ENCODE results near the gene MTMR3. TPM values are rescaled to one million over a fixed set of nuclear protein-coding genes. Genes with fewer than 3 reads are reported as not detected.

The MTMR3 gene
- total RNA-seq, 1 experiment from 2014 or later: 26.8 TPM

DNA sequence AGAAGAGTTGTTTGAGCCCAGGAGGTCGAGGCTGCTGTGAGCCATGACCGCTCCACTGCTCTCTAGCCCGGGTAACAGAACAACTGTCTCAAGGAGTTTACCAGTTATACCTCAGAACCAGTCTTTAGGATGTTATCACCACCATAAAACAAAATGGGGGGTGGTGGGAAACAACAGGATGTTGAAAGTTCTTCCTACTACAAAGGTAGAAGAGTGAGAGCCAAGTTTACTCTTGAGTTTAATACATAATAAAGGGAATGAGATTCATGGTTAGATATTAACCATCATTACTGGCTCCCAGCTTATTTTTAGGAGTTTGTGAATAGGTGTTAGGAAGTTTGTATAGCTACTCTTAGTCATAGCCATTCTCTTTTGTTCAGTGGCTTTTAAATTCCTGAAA lies 118.5 kb downstream of the MTMR3 start:
- BruUV-seq (replicated peaks): no TSS peak
- Histone ChIP-seq H3K27ac (ENCODE audit: low read length) (no peak overlapping the region), H3K4me1 (ENCODE audit: control insufficient read depth, insufficient read depth, low read length) (no peaks in the 10 kb centered on the region), H3K36me3 (ENCODE audit: control insufficient read depth, insufficient read depth, low read length) (no peaks in the 10 kb centered on the region), H3K9me3 (ENCODE audit: control insufficient read depth, insufficient read depth, low read depth, low read length) (no peaks in the 10 kb centered on the region), H3K4me3 (ENCODE audit: low read depth in 2 of 2, low read length in 2 of 2) (no peak overlapping the region), H3K27me3 (ENCODE audit: control insufficient read depth, insufficient read depth, low read length) (no peaks in the 10 kb centered on the region)
- DNase-seq (ENCODE audit: low read depth, low spot score): no peak
- intact Hi-C loops (cut with micrococcal nuclease; ENCODE audit: unreplicated experiment) (loop anchor here (10.0 kb wide), 1 partner anchor 207 kb away; no protein-coding TSS in a partner anchor), in situ Hi-C loops (cut with HindIII; ENCODE audit: low pct_unique_long_range_greater_than_20kb, low sequenced_read_pairs) (no loop called here)
- ChIA-PET CTCF (interaction anchor here (0.5 kb wide), 1 partner anchor 212 kb away, joined by 3 read pairs; no protein-coding TSS in a partner anchor), POLR2A (interaction anchor here (0.6 kb wide), 1 partner anchor 429 kb away, joined by 11 read pairs; no protein-coding TSS in a partner anchor)
- TF ChIP-seq, protein P1, sequence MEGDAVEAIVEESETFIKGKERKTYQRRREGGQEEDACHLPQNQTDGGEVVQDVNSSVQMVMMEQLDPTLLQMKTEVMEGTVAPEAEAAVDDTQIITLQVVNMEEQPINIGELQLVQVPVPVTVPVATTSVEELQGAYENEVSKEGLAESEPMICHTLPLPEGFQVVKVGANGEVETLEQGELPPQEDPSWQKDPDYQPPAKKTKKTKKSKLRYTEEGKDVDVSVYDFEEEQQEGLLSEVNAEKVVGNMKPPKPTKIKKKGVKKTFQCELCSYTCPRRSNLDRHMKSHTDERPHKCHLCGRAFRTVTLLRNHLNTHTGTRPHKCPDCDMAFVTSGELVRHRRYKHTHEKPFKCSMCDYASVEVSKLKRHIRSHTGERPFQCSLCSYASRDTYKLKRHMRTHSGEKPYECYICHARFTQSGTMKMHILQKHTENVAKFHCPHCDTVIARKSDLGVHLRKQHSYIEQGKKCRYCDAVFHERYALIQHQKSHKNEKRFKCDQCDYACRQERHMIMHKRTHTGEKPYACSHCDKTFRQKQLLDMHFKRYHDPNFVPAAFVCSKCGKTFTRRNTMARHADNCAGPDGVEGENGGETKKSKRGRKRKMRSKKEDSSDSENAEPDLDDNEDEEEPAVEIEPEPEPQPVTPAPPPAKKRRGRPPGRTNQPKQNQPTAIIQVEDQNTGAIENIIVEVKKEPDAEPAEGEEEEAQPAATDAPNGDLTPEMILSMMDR (IDR thresholded peaks at IDR 0.05): no peak
- no peak for TF ChIP-seq POLR2AphosphoS5 (IDR thresholded peaks at IDR 0.05; ENCODE audit: low read depth, low read length)
- TF ChIP-seq, protein P2, sequence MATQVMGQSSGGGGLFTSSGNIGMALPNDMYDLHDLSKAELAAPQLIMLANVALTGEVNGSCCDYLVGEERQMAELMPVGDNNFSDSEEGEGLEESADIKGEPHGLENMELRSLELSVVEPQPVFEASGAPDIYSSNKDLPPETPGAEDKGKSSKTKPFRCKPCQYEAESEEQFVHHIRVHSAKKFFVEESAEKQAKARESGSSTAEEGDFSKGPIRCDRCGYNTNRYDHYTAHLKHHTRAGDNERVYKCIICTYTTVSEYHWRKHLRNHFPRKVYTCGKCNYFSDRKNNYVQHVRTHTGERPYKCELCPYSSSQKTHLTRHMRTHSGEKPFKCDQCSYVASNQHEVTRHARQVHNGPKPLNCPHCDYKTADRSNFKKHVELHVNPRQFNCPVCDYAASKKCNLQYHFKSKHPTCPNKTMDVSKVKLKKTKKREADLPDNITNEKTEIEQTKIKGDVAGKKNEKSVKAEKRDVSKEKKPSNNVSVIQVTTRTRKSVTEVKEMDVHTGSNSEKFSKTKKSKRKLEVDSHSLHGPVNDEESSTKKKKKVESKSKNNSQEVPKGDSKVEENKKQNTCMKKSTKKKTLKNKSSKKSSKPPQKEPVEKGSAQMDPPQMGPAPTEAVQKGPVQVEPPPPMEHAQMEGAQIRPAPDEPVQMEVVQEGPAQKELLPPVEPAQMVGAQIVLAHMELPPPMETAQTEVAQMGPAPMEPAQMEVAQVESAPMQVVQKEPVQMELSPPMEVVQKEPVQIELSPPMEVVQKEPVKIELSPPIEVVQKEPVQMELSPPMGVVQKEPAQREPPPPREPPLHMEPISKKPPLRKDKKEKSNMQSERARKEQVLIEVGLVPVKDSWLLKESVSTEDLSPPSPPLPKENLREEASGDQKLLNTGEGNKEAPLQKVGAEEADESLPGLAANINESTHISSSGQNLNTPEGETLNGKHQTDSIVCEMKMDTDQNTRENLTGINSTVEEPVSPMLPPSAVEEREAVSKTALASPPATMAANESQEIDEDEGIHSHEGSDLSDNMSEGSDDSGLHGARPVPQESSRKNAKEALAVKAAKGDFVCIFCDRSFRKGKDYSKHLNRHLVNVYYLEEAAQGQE (IDR thresholded peaks at IDR 0.05; ENCODE audit: insufficient read depth in 1 of 2, low read depth in 2 of 2, low read length in 1 of 2): no peak
- TF ChIP-seq TCF7L2 (IDR thresholded peaks at IDR 0.05; ENCODE audit: low read depth, low read length): no peak
- no peak for TF ChIP-seq SIN3A (IDR thresholded peaks at IDR 0.05; ENCODE audit: borderline replicate concordance, insufficient read depth, low read depth, low read length)
- no peak for ATAC-seq

DNA sequence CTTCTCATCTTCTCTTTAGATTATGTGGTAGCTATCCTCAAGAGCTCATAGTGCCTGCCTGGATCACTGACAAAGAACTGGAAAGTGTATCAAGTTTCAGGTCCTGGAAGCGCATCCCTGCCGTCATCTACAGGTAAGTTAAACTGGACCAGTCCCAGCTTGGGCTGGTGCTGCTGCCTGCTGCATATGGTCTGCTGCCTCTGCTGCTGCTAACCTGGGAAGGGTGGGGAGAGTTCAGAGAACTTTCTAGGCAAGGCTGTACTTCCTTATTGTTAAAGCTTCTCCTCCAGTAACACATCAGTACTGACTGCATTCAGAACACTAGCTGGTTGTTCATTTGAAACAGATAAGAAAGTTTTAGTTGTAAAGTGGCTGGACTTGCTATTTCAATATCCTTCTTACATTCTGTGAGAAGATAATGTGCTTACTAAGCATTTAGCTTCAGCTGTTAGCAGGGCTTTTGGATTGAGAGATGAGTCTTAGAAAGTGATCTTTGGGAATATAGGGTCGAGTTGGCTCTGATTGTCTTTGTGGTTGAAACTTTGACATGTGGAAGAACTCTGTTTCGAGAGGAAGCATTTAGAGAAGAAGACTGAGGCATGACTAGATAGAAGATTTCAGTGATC lies 120.0 kb downstream of the MTMR3 start:
- no peak overlapping the region for H3K4me3 ChIP-seq (ENCODE audit: low read depth in 2 of 2, low read length in 2 of 2)
- in situ Hi-C loops (cut with HindIII; ENCODE audit: low pct_unique_long_range_greater_than_20kb, low sequenced_read_pairs): no loop called here
- BruUV-seq (replicated peaks): no TSS peak
- no peaks in the 10 kb centered on the region for H3K9me3 ChIP-seq (ENCODE audit: control insufficient read depth, insufficient read depth, low read depth, low read length)
- no peak overlapping the region for H3K27ac ChIP-seq (ENCODE audit: low read length)
- intact Hi-C loops (cut with micrococcal nuclease; ENCODE audit: unreplicated experiment): loop anchor here (10.0 kb wide), 1 partner anchor 208 kb away; no protein-coding TSS in a partner anchor
- ATAC-seq (no peak), DNase-seq (ENCODE audit: low read depth, low spot score) (no peak)
- ChIA-PET POLR2A (no interaction called here), CTCF (interaction anchor here (0.5 kb wide), 1 partner anchor 20 kb away, joined by 6 read pairs; no protein-coding TSS in a partner anchor)
- peaks cover 4% of the 10 kb centered on the region; the same call in 1 of the 2 replicates for H3K36me3 ChIP-seq (ENCODE audit: control insufficient read depth, insufficient read depth, low read length)
- no peaks in the 10 kb centered on the region for H3K27me3 ChIP-seq (ENCODE audit: control insufficient read depth, insufficient read depth, low read length)
- TF ChIP-seq, protein P1 (IDR thresholded peaks at IDR 0.05): no peak
- TF ChIP-seq SIN3A (IDR thresholded peaks at IDR 0.05; ENCODE audit: borderline replicate concordance, insufficient read depth, low read depth, low read length) (no peak), POLR2AphosphoS5 (IDR thresholded peaks at IDR 0.05; ENCODE audit: low read depth, low read length) (no peak), TCF7L2 (IDR thresholded peaks at IDR 0.05; ENCODE audit: low read depth, low read length) (no peak)
- TF ChIP-seq, protein P2 (IDR thresholded peaks at IDR 0.05; ENCODE audit: insufficient read depth in 1 of 2, low read depth in 2 of 2, low read length in 1 of 2): no peak
- H3K4me1 ChIP-seq (ENCODE audit: control insufficient read depth, insufficient read depth, low read length): no peaks in the 10 kb centered on the region

Measured in Panc1 (cell line).